CD14-positive monocyte (primary cell): ENCODE results near the gene PELI2. TPM values are rescaled to one million over a fixed set of nuclear protein-coding genes. Genes with fewer than 3 reads are reported as not detected.
A peak's percentile ranks its signal among the peaks of the same experiment; 100 is the strongest.

Experiments
- DNase-seq, 3 donors: peaks; one replicate each; pipeline ENCODE4 v3.0.0-alpha.2; 2011 to 2022
- H2AFZ ChIP-seq: 2 replicates; pipeline ENCODE4 v1.6.0; 2012; ENCODE audit warnings: mild to moderate bottlenecking, low read depth, low read length, inconsistent platforms; ENCODE audit not compliant: insufficient read depth, poor library complexity, severe bottlenecking
- H3K27ac ChIP-seq, 2 donors: 1 replicate in 1 of 2; 2 replicates in 1 of 2; pipeline ENCODE4 v1.5.1; 2012 to 2013; ENCODE audit warnings: low read length in 2 of 2, control low read depth in 1 of 2, inconsistent platforms in 1 of 2, low read depth in 1 of 2, mild to moderate bottlenecking in 1 of 2
- H3K27me3 ChIP-seq, 2 donors: one replicate each; pipeline versions ENCODE4 v1.6.0 to v1.6.1; 2011 to 2013; ENCODE audit warnings: low read length in 2 of 2; ENCODE audit not compliant: control insufficient read depth in 2 of 2, insufficient read depth in 2 of 2
- H3K36me3 ChIP-seq, 2 donors: replicated peaks in 1 of 2; 1 replicate in 1 of 2; 2 replicates in 1 of 2; pipeline versions ENCODE4 v1.5.1 to v1.6.1; 2012 to 2013; ENCODE audit warnings: low read length in 2 of 2, control low read depth in 1 of 2, inconsistent platforms in 1 of 2, mild to moderate bottlenecking in 1 of 2; ENCODE audit not compliant: insufficient read depth in 2 of 2, control insufficient read depth in 1 of 2
- H3K4me1 ChIP-seq, 2 donors: 1 replicate in 1 of 2; 2 replicates in 1 of 2; pipeline versions ENCODE4 v1.5.1 to v1.6.1; 2012 to 2013; ENCODE audit warnings: low read length in 2 of 2, control low read depth in 1 of 2, inconsistent platforms in 1 of 2, mild to moderate bottlenecking in 1 of 2, moderate library complexity in 1 of 2; ENCODE audit not compliant: insufficient read depth in 2 of 2, control insufficient read depth in 1 of 2
- H3K4me2 ChIP-seq: replicated peaks from 2 replicates; pipeline ENCODE3; 2012; ENCODE audit warnings: low read length, moderate library complexity, mild to moderate bottlenecking; ENCODE audit not compliant: poor library complexity, severe bottlenecking; ENCODE audit errors: extremely low read depth
- H3K4me3 ChIP-seq, 3 experiments: fragments of 200-600 bp in 1 of 3; sonication (generic) in 1 of 3; replicated peaks in 1 of 3; 1 replicate in 2 of 3; 2 replicates in 1 of 3; pipeline ENCODE4 v1.5.1; 2011 to 2013; ENCODE audit warnings: low read length in 3 of 3, mild to moderate bottlenecking in 3 of 3, control low read depth in 2 of 3, low read depth in 2 of 3, inconsistent platforms in 1 of 3, moderate library complexity in 1 of 3
- H3K79me2 ChIP-seq: 2 replicates; pipeline ENCODE4 v1.6.0; 2012; ENCODE audit warnings: mild to moderate bottlenecking, control low read depth, inconsistent platforms, low read length, moderate library complexity; ENCODE audit not compliant: insufficient read depth
- H3K9ac ChIP-seq: 2 replicates; pipeline ENCODE4 v1.6.0; 2017; ENCODE audit warnings: low read length, mild to moderate bottlenecking; ENCODE audit not compliant: insufficient read depth, poor library complexity, severe bottlenecking
- H3K9me3 ChIP-seq, 2 donors: replicated peaks in 1 of 2; 1 replicate in 1 of 2; 2 replicates in 1 of 2; pipeline versions ENCODE4 v1.5.1 to v1.6.1; 2012 to 2013; ENCODE audit warnings: low read length in 2 of 2, control low read depth in 1 of 2; ENCODE audit not compliant: control insufficient read depth in 1 of 2, insufficient read depth in 1 of 2
- H4K20me1 ChIP-seq: 2 replicates; pipeline ENCODE4 v1.6.0; 2012; ENCODE audit warnings: mild to moderate bottlenecking, low read length, control low read depth, moderate library complexity; ENCODE audit not compliant: insufficient read depth
- H3K27ac Mint-ChIP-seq, 7 donors: one replicate each; pipeline ENCODE4 v1.8.0; 2020; ENCODE audit warnings: mild to moderate bottlenecking in 7 of 7, mixed read lengths in 7 of 7, moderate library complexity in 6 of 7, inconsistent platforms in 2 of 7
- H3K27me3 Mint-ChIP-seq, 3 donors: one replicate each; pipeline ENCODE4 v1.8.0; 2021 to 2022; ENCODE audit warnings: low read depth in 3 of 3, mild to moderate bottlenecking in 3 of 3, mixed read lengths in 3 of 3, moderate library complexity in 3 of 3, inconsistent platforms in 1 of 3
- H3K36me3 Mint-ChIP-seq, 2 donors: one replicate each; pipeline ENCODE4 v1.8.0; 2020; ENCODE audit warnings: mixed read lengths in 2 of 2, inconsistent platforms in 1 of 2, mild to moderate bottlenecking in 1 of 2
- H3K4me1 Mint-ChIP-seq: one replicate; pipeline ENCODE4 v1.8.0; 2020; ENCODE audit warnings: mild to moderate bottlenecking, mixed read lengths
- H3K4me3 Mint-ChIP-seq, 2 donors: one replicate each; pipeline ENCODE4 v1.8.0; 2020; ENCODE audit warnings: mild to moderate bottlenecking in 2 of 2, mixed read lengths in 2 of 2, moderate library complexity in 1 of 2
- H3K9me3 Mint-ChIP-seq, 7 donors: one replicate each; pipeline ENCODE4 v1.8.0; 2020 to 2022; ENCODE audit warnings: mixed read lengths in 7 of 7, mild to moderate bottlenecking in 6 of 7, moderate library complexity in 6 of 7, inconsistent platforms in 2 of 7
- WGBS: methylation state at CpG from one replicate; pipeline ENCODE4 v1.1.5; 2013; ENCODE audit warnings: missing lambda C conversion rate; ENCODE audit not compliant: insufficient coverage; 5-methylcytosine and 5-hydroxymethylcytosine counted together
- intact Hi-C, 2 donors: fragments of 100-400 bp; cut with micrococcal nuclease; formaldehyde crosslinking; loops; one replicate each; pipeline versions ENCODE4 v1.15.0 to v1.15.1; 2023
- polyA plus RNA-seq, 3 donors: library from polyadenylated mRNA; depleted of rRNA in 1 of 3; unstranded in 2 of 3; stranded (reverse) in 1 of 3; fragments of 300-500 nt in 2 of 3; fragments of >200 nt in 1 of 3; fragmentation: Illumina TruSeq in 2 of 3; gene quantifications; 1 replicate in 2 of 3; 2 replicates in 1 of 3; pipeline ENCODE4 v1.2.3, GENCODE V29; 2012 to 2021
- TF ChIP-seq, protein P1 (sequence below): fragments of 200-600 bp; IDR thresholded peaks from one replicate; pipeline ENCODE4 v1.8.0; 2022; ENCODE audit warnings: antibody characterized with exemption, mild to moderate bottlenecking

PELI2 gene
- polyA plus RNA-seq, 3 donors, result 10.1 to 35.8 (median 12.5) TPM

GRCh38 chr14:56324856-56325699 is 206.9 kb downstream of the PELI2 start:
- Mint-ChIP-seq H3K9me3 (peaks cover 0 to 9% (median 2%) of the 10 kb centered on the region in 7 donors), H3K36me3 (peaks cover 5 to 17% of the 10 kb centered on the region in 2 donors), H3K27me3 (no peaks in the 10 kb centered on the region), H3K27ac (no peak overlapping the region), H3K4me1 (peaks cover 3% of the 10 kb centered on the region), H3K4me3 (no peak overlapping the region)
- Histone ChIP-seq H3K4me3 (no peak overlapping the region), H2AFZ (no peak overlapping the region), H3K36me3 (no peaks in the 10 kb centered on the region), H3K4me1 (no peaks in the 10 kb centered on the region), H3K27me3 (no peaks in the 10 kb centered on the region), H3K4me2 (no peak overlapping the region), H3K9ac (no peak overlapping the region), H3K79me2 (no peaks in the 10 kb centered on the region), H3K9me3 (no peaks in the 10 kb centered on the region), H3K27ac (no peak overlapping the region), H4K20me1 (no peaks in the 10 kb centered on the region)
- TF ChIP-seq, protein P1, sequence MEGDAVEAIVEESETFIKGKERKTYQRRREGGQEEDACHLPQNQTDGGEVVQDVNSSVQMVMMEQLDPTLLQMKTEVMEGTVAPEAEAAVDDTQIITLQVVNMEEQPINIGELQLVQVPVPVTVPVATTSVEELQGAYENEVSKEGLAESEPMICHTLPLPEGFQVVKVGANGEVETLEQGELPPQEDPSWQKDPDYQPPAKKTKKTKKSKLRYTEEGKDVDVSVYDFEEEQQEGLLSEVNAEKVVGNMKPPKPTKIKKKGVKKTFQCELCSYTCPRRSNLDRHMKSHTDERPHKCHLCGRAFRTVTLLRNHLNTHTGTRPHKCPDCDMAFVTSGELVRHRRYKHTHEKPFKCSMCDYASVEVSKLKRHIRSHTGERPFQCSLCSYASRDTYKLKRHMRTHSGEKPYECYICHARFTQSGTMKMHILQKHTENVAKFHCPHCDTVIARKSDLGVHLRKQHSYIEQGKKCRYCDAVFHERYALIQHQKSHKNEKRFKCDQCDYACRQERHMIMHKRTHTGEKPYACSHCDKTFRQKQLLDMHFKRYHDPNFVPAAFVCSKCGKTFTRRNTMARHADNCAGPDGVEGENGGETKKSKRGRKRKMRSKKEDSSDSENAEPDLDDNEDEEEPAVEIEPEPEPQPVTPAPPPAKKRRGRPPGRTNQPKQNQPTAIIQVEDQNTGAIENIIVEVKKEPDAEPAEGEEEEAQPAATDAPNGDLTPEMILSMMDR, result no peak
- DNase-seq, result no peak
- WGBS, result 86% methylated on average over 2 of the region's 5 CpGs
- intact Hi-C loops, result no loop called here

DNA sequence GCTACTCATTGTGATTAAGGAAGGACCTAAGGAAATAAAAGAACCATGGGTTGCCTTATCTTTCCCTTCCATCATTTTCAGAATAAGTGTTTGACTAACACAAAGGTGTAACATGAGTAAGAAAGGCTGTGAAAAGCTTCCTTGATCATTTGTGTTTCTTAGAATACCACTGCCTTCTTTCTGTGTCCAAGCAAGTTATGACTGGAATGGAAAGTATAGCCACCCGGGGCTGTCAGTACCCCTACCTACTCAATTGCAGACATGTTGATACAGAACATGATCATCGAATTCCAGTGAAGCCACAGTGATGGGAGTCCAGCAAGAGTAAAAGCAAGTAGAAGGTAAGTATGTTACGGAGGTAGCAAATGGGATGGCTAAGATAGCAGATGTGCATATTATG is 209.8 kb downstream of the PELI2 start:
- Mint-ChIP-seq H3K36me3 (peaks cover 8 to 23% of the 10 kb centered on the region in 2 donors), H3K4me1 (peaks cover 7% of the 10 kb centered on the region), H3K9me3 (peaks cover 0 to 9% (median 2%) of the 10 kb centered on the region in 7 donors), H3K27ac (peak overlapping the region in 1 of 7 donors; percentile 15), H3K4me3 (no peak overlapping the region), H3K27me3 (peaks cover 0 to 2% (median 0%) of the 10 kb centered on the region in 3 donors)
- 100% methylated on average over 2 of the region's 3 CpGs for WGBS
- TF ChIP-seq, protein P1, result no peak
- peaks cover 4% of the 10 kb centered on the region in 2 donors for H3K4me1 ChIP-seq
- no peaks in the 10 kb centered on the region for H3K36me3 ChIP-seq
- no peak for DNase-seq
- no peaks in the 10 kb centered on the region for H3K9me3 ChIP-seq
- H3K9ac ChIP-seq, result no peak overlapping the region
- H3K4me2 ChIP-seq, result no peak overlapping the region
- no peak overlapping the region for H3K4me3 ChIP-seq
- no peaks in the 10 kb centered on the region for H3K27me3 ChIP-seq
- H4K20me1 ChIP-seq, result no peaks in the 10 kb centered on the region
- no peaks in the 10 kb centered on the region for H3K79me2 ChIP-seq
- no peak overlapping the region for H2AFZ ChIP-seq
- H3K27ac ChIP-seq, result no peak overlapping the region
- intact Hi-C loops, result no loop called here
